Uterus (tissue), 4 donors: Measurements from ENCODE around the gene PLK1. TPM values are rescaled to one million over a fixed set of nuclear protein-coding genes. Genes with fewer than 3 reads are reported as not detected.

ENCODE experiments used
- DNase-seq, 2 donors: peaks; one replicate each; pipeline ENCODE4 v3.0.0-alpha.2; 2019 to 2020
- H3K27ac ChIP-seq, 2 donors: fragments of 200-600 bp; sonication (generic); 1 replicate in 1 of 2; 2 replicates in 1 of 2; pipeline ENCODE4 v1.5.1; 2016 to 2018
- H3K27me3 ChIP-seq, 2 donors: fragments of 200-600 bp; sonication (generic); one replicate each; pipeline ENCODE4 v1.5.1; 2018 to 2019; ENCODE audit warnings: control low read depth in 1 of 2
- H3K36me3 ChIP-seq, 2 donors: fragments of 200-600 bp; sonication (generic); one replicate each; pipeline ENCODE4 v1.5.1; 2019; ENCODE audit warnings: control low read depth in 1 of 2
- H3K4me1 ChIP-seq, 2 donors: fragments of 200-600 bp; sonication (generic); one replicate each; pipeline ENCODE4 v1.5.1; 2018 to 2019; ENCODE audit warnings: control low read depth in 1 of 2
- H3K4me3 ChIP-seq, 2 donors: fragments of 200-600 bp; sonication (generic); 1 replicate in 1 of 2; 2 replicates in 1 of 2; pipeline ENCODE4 v1.5.1; 2018 to 2019; ENCODE audit warnings: mild to moderate bottlenecking in 1 of 2
- H3K9me3 ChIP-seq, 2 donors: fragments of 200-600 bp; sonication (generic); one replicate each; pipeline ENCODE4 v1.5.1; 2019; ENCODE audit warnings: control low read depth in 1 of 2
- CTCF ChIP-seq, 4 experiments: fragments of 200-600 bp in 2 of 4; fragments of 450-650 bp in 2 of 4; sonication (generic) in 2 of 4; IDR thresholded peaks; one replicate each; pipeline ENCODE4 v1.5.1; 2016 to 2019; ENCODE audit warnings: antibody characterized with exemption in 4 of 4, mild to moderate bottlenecking in 2 of 4, moderate library complexity in 1 of 4
- POLR2A ChIP-seq, 2 donors: fragments of 450-650 bp; IDR thresholded peaks; one replicate each; pipeline ENCODE4 v1.6.1; 2016; ENCODE audit warnings: antibody characterized with exemption in 2 of 2, mild to moderate bottlenecking in 1 of 2, moderate library complexity in 1 of 2
- intact Hi-C: fragments of 100-400 bp; cut with DNase I; formaldehyde crosslinking; loops from one replicate; pipeline ENCODE4 v1.15.1; 2023; ENCODE audit warnings: low total_unique reads
- total RNA-seq, 4 donors: library from RNA; depleted of rRNA in 3 of 4; stranded (reverse); fragments of >200 nt in 3 of 4; gene quantifications; one replicate each; pipeline versions ENCODE4 v1.1.0 to v1.2.4, GENCODE V29; 2014 to 2023
- donor health status: DM: yes; HTN: yes; CAD: no.

Gene PLK1
- total RNA-seq, 4 donors from 2014 or later = 3.4 to 10.7 (median 4.4) TPM; not detected in 1

DNA sequence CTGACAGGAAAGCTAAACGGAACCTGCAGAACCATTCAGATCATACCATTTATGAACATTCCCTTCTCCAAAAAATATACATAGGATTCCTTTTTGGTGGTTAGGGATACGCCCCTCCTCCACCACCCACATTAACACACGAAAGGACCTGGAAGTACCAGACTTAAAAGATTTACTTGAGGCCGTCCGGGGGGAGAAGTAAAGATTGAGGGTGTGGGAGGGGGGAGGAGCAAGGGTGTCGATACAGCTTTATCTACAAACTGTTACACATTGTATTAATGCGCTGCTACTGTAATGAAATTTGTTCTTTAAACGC, 38.1 kb upstream of the PLK1 start:
- H3K27me3 ChIP-seq = no peaks in the 10 kb centered on the region
- DNase-seq = no peak
- H3K4me3 ChIP-seq = peak overlapping the region; percentile 84 to 99
- no peaks in the 10 kb centered on the region for H3K9me3 ChIP-seq
- intact Hi-C loops = no loop called here
- peak overlapping the region; percentile 81 to 85 for H3K27ac ChIP-seq
- H3K4me1 ChIP-seq = peaks cover 0 to 13% of the 10 kb centered on the region in 2 donors
- TF ChIP-seq CTCF (IDR thresholded peaks at IDR 0.05) (no peak), POLR2A (IDR thresholded peaks at IDR 0.05) (no peak)
- H3K36me3 ChIP-seq = no peaks in the 10 kb centered on the region

- peak within 1 kb of the TSS; percentile 84 to 99 for H3K4me3 ChIP-seq
- DNase-seq = peak; percentile 85 to 91
- H3K9me3 ChIP-seq = no peaks in the 10 kb centered on the region
- H3K27ac ChIP-seq = peak within 1 kb of the TSS; percentile 81 to 85
- intact Hi-C loops = no loop called here
- H3K27me3 ChIP-seq = no peaks in the 10 kb centered on the region
- peaks cover 0 to 13% of the 10 kb centered on the region in 2 donors for H3K4me1 ChIP-seq
- TF ChIP-seq CTCF (IDR thresholded peaks at IDR 0.05) = peak in 3 of 4 experiments; percentile 9 to 45 (median 32)
- TF ChIP-seq POLR2A (IDR thresholded peaks at IDR 0.05) = peak in 1 of 2 donors; percentile 34
- H3K36me3 ChIP-seq = no peaks in the 10 kb centered on the region
Measured at GRCh38 chr16:23640931-23641765, 37.5 kb upstream of the PLK1 start, which contains the start of the genes DCTN5 and PALB2. Gene DCTN5 (plus strand): TSS chr16:23641466. CDS start chr16:23641543, 77 bp downstream. Gene PALB2 (minus strand): TSS chr16:23641310. CDS start chr16:23641157, 153 bp downstream.

DNA sequence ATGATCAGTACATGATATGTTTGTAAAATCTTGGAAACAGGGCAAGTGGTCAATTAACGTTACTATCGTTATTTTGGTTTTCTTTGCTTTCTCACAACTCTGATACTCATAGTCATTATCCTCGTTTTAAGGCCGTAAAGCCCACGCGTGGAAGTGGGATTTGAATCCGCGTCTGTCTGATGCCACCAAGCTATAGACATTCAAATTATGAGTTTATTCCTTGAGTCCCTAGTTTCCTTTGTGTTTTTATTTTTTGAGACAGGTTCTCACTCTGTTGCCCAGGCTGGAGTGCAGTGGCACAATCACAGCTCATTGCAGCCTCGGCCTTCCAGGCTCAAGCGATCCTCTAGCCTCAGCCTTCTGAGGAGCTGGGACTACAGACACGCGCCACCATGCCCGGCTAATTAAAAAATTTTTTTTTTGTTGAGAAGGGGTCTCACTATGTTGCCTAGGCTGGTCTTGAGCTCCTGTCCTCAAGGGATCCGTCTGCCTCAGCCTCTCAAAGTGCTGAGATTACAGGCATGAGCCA, 36.4 kb upstream of the PLK1 start:
- H3K36me3 ChIP-seq = no peaks in the 10 kb centered on the region
- no peak overlapping the region for H3K27ac ChIP-seq
- peaks cover 0 to 13% of the 10 kb centered on the region in 2 donors for H3K4me1 ChIP-seq
- no peaks in the 10 kb centered on the region for H3K9me3 ChIP-seq
- H3K27me3 ChIP-seq = no peaks in the 10 kb centered on the region
- H3K4me3 ChIP-seq = peak overlapping the region; percentile 84 to 99
- intact Hi-C loops = no loop called here
- no peak for TF ChIP-seq CTCF (IDR thresholded peaks at IDR 0.05)
- no peak for TF ChIP-seq POLR2A (IDR thresholded peaks at IDR 0.05)
- DNase-seq = no peak

DNA sequence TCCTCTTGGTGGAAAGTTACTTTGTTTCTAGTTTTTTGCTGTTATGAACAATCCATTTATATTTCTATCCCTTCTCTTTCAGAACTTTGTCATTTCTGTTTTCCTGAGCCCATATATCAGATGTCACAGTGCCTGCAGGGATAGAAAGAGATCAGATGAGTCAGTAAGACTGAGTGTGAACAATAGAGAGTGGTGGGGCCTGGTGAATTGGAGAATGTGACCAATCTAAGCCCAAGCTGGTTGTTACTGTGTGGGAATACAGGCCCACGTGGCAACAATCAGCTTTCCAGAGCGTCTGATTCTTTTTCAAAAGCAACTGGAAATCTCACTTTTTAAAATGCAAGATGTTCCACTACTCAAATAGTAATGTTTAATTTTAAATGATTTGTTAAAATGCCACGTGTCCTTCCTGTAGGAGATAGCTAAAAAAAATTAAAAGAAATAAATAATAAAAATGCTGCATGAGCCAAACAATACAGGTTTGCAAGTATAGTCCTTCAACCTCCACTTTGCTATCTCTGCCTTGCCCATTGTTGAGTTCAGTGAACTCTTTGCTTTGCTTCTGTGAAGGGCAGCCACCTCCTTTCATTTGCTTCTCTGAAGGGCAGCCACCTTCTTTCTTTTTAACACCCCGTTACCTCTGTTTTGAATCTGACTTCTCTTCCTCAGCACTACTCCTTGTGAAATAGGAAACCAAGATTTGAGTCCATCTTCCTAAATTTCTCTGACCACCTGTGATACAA, 27.8 kb upstream of the PLK1 start:
- Histone ChIP-seq H3K4me1 (no peaks in the 10 kb centered on the region), H3K36me3 (no peaks in the 10 kb centered on the region), H3K4me3 (no peak overlapping the region), H3K27ac (no peak overlapping the region), H3K27me3 (no peaks in the 10 kb centered on the region), H3K9me3 (no peaks in the 10 kb centered on the region)
- intact Hi-C loops = no loop called here
- TF ChIP-seq POLR2A (IDR thresholded peaks at IDR 0.05) (no peak), CTCF (IDR thresholded peaks at IDR 0.05) (no peak)
- no peak for DNase-seq
